Fibroblast of lung (primary cell): ENCODE data around the gene FBXL17. TPM values are rescaled to one million over a fixed set of nuclear protein-coding genes. Genes with fewer than 3 reads are reported as not detected.

Experiments used
- DNase-seq, 2 donors: peaks; one replicate each; pipeline versions ENCODE4 v3.0.0 to v3.0.0-alpha.2; 2010; ENCODE audit warnings: low read depth in 2 of 2
- H2AFZ ChIP-seq: 2 replicates; pipeline ENCODE4 v1.5.1; 2012; ENCODE audit warnings: low read length, control low read depth, inconsistent platforms
- H3K27ac ChIP-seq: 2 replicates; pipeline ENCODE4 v1.5.1; 2011; ENCODE audit warnings: low read length, control low read depth; ENCODE audit not compliant: insufficient read depth
- H3K27me3 ChIP-seq: 2 replicates; pipeline ENCODE4 v1.5.1; 2011; ENCODE audit warnings: mild to moderate bottlenecking, low read length; ENCODE audit not compliant: control insufficient read depth, insufficient read depth
- H3K36me3 ChIP-seq: 2 replicates; pipeline ENCODE4 v1.5.1; 2011; ENCODE audit warnings: low read length; ENCODE audit not compliant: control insufficient read depth, insufficient read depth
- H3K4me1 ChIP-seq: 2 replicates; pipeline ENCODE4 v1.5.1; 2011; ENCODE audit warnings: low read length; ENCODE audit not compliant: control insufficient read depth, insufficient read depth; ENCODE audit errors: extremely low read depth
- H3K4me2 ChIP-seq: 2 replicates; pipeline ENCODE4 v1.5.1; 2011; ENCODE audit warnings: low read length, control low read depth; ENCODE audit not compliant: insufficient read depth; ENCODE audit errors: extremely low read depth
- H3K4me3 ChIP-seq, 4 experiments: fragments of 200-600 bp in 1 of 4; sonication (generic) in 1 of 4; replicated peaks in 1 of 4; 2 replicates each; pipeline ENCODE4 v1.5.1; 2011 to 2016; ENCODE audit warnings: low read length in 4 of 4, low read depth in 3 of 4, mild to moderate bottlenecking in 3 of 4, control low read depth in 2 of 4, inconsistent platforms in 1 of 4, mixed read lengths in 1 of 4; ENCODE audit not compliant: insufficient read depth in 1 of 4; ENCODE audit errors: control extremely low read depth in 1 of 4
- H3K79me2 ChIP-seq: 2 replicates; pipeline ENCODE4 v1.5.1; 2012; ENCODE audit warnings: mild to moderate bottlenecking, low read length, inconsistent platforms; ENCODE audit not compliant: control insufficient read depth, insufficient read depth
- H3K9ac ChIP-seq: 2 replicates; pipeline ENCODE4 v1.5.1; 2011; ENCODE audit warnings: mild to moderate bottlenecking, low read length, control low read depth; ENCODE audit not compliant: insufficient read depth
- H3K9me3 ChIP-seq: 2 replicates; pipeline ENCODE4 v1.5.1; 2012; ENCODE audit warnings: low read depth, low read length; ENCODE audit not compliant: control insufficient read depth, insufficient read depth
- H4K20me1 ChIP-seq: 2 replicates; pipeline ENCODE4 v1.5.1; 2011; ENCODE audit warnings: low read length; ENCODE audit not compliant: control insufficient read depth, insufficient read depth; ENCODE audit errors: extremely low read depth
- CTCF ChIP-seq, 2 donors: IDR thresholded peaks in 1 of 2; conservative IDR thresholded peaks in 1 of 2; 1 replicate in 1 of 2; 2 replicates in 1 of 2; pipeline ENCODE4 v1.5.1; 2011 to 2012; ENCODE audit warnings: low read length in 2 of 2, control low read depth in 1 of 2, inconsistent platforms in 1 of 2, low read depth in 1 of 2, mild to moderate bottlenecking in 1 of 2
- EZH2 ChIP-seq: IDR thresholded peaks from 2 replicates; pipeline ENCODE4 v1.5.1; 2012; ENCODE audit warnings: low read length, control low read depth, mild to moderate bottlenecking; ENCODE audit errors: missing control alignments
- polyA plus RNA-seq, 2 donors: library from polyadenylated mRNA; depleted of rRNA in 1 of 2; stranded (reverse) in 1 of 2; unstranded in 1 of 2; fragments of >200 nt; gene quantifications; 2 replicates each; pipeline ENCODE4 v1.2.1, GENCODE V29; 2011 to 2012; ENCODE audit warnings: missing spikeins in 1 of 2
- total RNA-seq: library from RNA; depleted of rRNA; stranded (reverse); fragments of >200 nt; gene quantifications from 2 replicates; pipeline ENCODE4 v1.2.1, GENCODE V29; 2014

The FBXL17 gene
- total and polyA plus RNA-seq, 2 donors (not counting 1 experiment from before 2014, with no cell fraction given), result 7.1 to 8.3 TPM

GRCh38 chr5:107982703-107983425 is 399.0 kb downstream of the FBXL17 start:
- H3K4me1 ChIP-seq, result peaks cover 2% of the 10 kb centered on the region
- no peaks in the 10 kb centered on the region for H3K9me3 ChIP-seq
- no peaks in the 10 kb centered on the region for H3K79me2 ChIP-seq
- no peaks in the 10 kb centered on the region for H4K20me1 ChIP-seq
- no peaks in the 10 kb centered on the region for H3K36me3 ChIP-seq
- no peak for TF ChIP-seq CTCF (conservative IDR thresholded peaks at IDR 0.05 in 1 of 2, IDR thresholded peaks at IDR 0.05 in 1 of 2; ENCODE audit: low read depth in 1 of 2, low read length in 2 of 2)
- TF ChIP-seq EZH2, result no peak
- H3K27ac ChIP-seq, result no peak overlapping the region
- no peak overlapping the region for H3K4me3 ChIP-seq
- H3K27me3 ChIP-seq, result no peaks in the 10 kb centered on the region
- H2AFZ ChIP-seq, result no peak overlapping the region
- no peak overlapping the region for H3K9ac ChIP-seq
- DNase-seq, result no peak
- H3K4me2 ChIP-seq, result no peak overlapping the region

- Histone ChIP-seq H3K27me3 (no peaks in the 10 kb centered on the region), H3K27ac (peak overlapping the region; percentile 43), H3K9me3 (no peaks in the 10 kb centered on the region), H3K9ac (no peak overlapping the region), H3K4me3 (no peak overlapping the region), H3K4me1 (peaks cover 2% of the 10 kb centered on the region), H3K36me3 (no peaks in the 10 kb centered on the region), H3K79me2 (no peaks in the 10 kb centered on the region), H3K4me2 (peak overlapping the region; percentile 56), H4K20me1 (no peaks in the 10 kb centered on the region), H2AFZ (peak overlapping the region; percentile 5)
- DNase-seq, result peak in 1 of 2 donors; percentile 19
- TF ChIP-seq EZH2 (no peak), CTCF (conservative IDR thresholded peaks at IDR 0.05 in 1 of 2, IDR thresholded peaks at IDR 0.05 in 1 of 2; ENCODE audit: low read depth in 1 of 2, low read length in 2 of 2) (no peak)
Observed at GRCh38 chr5:107980923-107981692, 400.8 kb downstream of the FBXL17 start.

- Histone ChIP-seq H3K4me1 (peaks cover 2% of the 10 kb centered on the region), H3K4me3 (no peak overlapping the region), H3K9ac (no peak overlapping the region), H3K36me3 (no peaks in the 10 kb centered on the region), H3K79me2 (no peaks in the 10 kb centered on the region), H2AFZ (no peak overlapping the region), H4K20me1 (no peaks in the 10 kb centered on the region), H3K9me3 (no peaks in the 10 kb centered on the region), H3K4me2 (no peak overlapping the region), H3K27ac (no peak overlapping the region), H3K27me3 (no peaks in the 10 kb centered on the region)
- DNase-seq, result no peak
- TF ChIP-seq CTCF (conservative IDR thresholded peaks at IDR 0.05 in 1 of 2, IDR thresholded peaks at IDR 0.05 in 1 of 2; ENCODE audit: low read depth in 1 of 2, low read length in 2 of 2) (no peak), EZH2 (no peak)
Observed at GRCh38 chr5:107979900-107980299, 402.0 kb downstream of the FBXL17 start.
